Mesenchymal stem cell (in vitro differentiated cells and primary cell): Measurements from ENCODE around the gene AMMECR1.

Experiments
- DNase-seq: peaks from one replicate; pipeline ENCODE4 v3.0.0-alpha.2; 2013
- H2AFZ ChIP-seq: one replicate; pipeline ENCODE4 v1.6.1; 2013; ENCODE audit warnings: low read depth, mild to moderate bottlenecking, control low read depth, inconsistent platforms, low read length, moderate library complexity
- H2AK5ac ChIP-seq: 2 replicates; pipeline ENCODE4 v1.6.1; 2013; ENCODE audit warnings: low read length, moderate library complexity, mild to moderate bottlenecking, inconsistent platforms; ENCODE audit not compliant: severe bottlenecking
- H2BK120ac ChIP-seq: one replicate; pipeline ENCODE4 v1.6.1; 2013; ENCODE audit warnings: low read depth, mild to moderate bottlenecking, inconsistent platforms, low read length, moderate library complexity
- H2BK12ac ChIP-seq, 2 experiments: one replicate each; pipeline ENCODE4 v1.6.1; 2013; ENCODE audit warnings: inconsistent platforms in 2 of 2, low read length in 2 of 2, mild to moderate bottlenecking in 2 of 2, moderate library complexity in 2 of 2, control low read depth in 1 of 2
- H2BK15ac ChIP-seq: one replicate; pipeline ENCODE4 v1.6.1; 2013; ENCODE audit warnings: mild to moderate bottlenecking, low read depth, inconsistent platforms; ENCODE audit not compliant: poor library complexity, severe bottlenecking
- H2BK5ac ChIP-seq: 2 replicates; pipeline ENCODE4 v1.6.1; 2013; ENCODE audit warnings: low read depth, mild to moderate bottlenecking, low read length, control low read depth, inconsistent platforms; ENCODE audit not compliant: poor library complexity, severe bottlenecking
- H3K14ac ChIP-seq, 2 experiments: one replicate each; pipeline ENCODE4 v1.6.1; 2013; ENCODE audit warnings: inconsistent platforms in 2 of 2, low read length in 2 of 2, control low read depth in 1 of 2, mild to moderate bottlenecking in 1 of 2, moderate library complexity in 1 of 2
- H3K18ac ChIP-seq, 2 experiments: one replicate each; pipeline ENCODE4 v1.6.1; 2013; ENCODE audit warnings: inconsistent platforms in 2 of 2, low read length in 2 of 2, control low read depth in 1 of 2, low read depth in 1 of 2, mild to moderate bottlenecking in 1 of 2
- H3K23ac ChIP-seq, 2 experiments: one replicate each; pipeline ENCODE4 v1.6.1; 2013; ENCODE audit warnings: inconsistent platforms in 2 of 2, low read length in 2 of 2, mild to moderate bottlenecking in 2 of 2, moderate library complexity in 2 of 2, control low read depth in 1 of 2
- H3K27ac ChIP-seq: 2 replicates; pipeline ENCODE4 v1.5.1; 2013; ENCODE audit warnings: mild to moderate bottlenecking, moderate library complexity, low read length, control low read depth, inconsistent platforms; ENCODE audit not compliant: poor library complexity, severe bottlenecking
- H3K27me3 ChIP-seq, 2 experiments: 2 replicates each; pipeline versions ENCODE4 v1.6.1 to v1.7.0; 2013; ENCODE audit warnings: low read length in 2 of 2, mild to moderate bottlenecking in 2 of 2, moderate library complexity in 2 of 2, control low read depth in 1 of 2, inconsistent platforms in 1 of 2; ENCODE audit not compliant: control insufficient read depth in 1 of 2, insufficient read depth in 1 of 2
- H3K36me3 ChIP-seq, 2 experiments: 2 replicates each; pipeline versions ENCODE4 v1.6.1 to v1.7.0; 2013; ENCODE audit warnings: low read length in 2 of 2, control low read depth in 1 of 2, inconsistent platforms in 1 of 2, low read depth in 1 of 2, mild to moderate bottlenecking in 1 of 2; ENCODE audit not compliant: insufficient read depth in 2 of 2, control insufficient read depth in 1 of 2
- H3K4ac ChIP-seq, 2 experiments: one replicate each; pipeline ENCODE4 v1.6.1; 2013; ENCODE audit warnings: inconsistent platforms in 2 of 2, low read length in 2 of 2, mild to moderate bottlenecking in 2 of 2, moderate library complexity in 2 of 2, control low read depth in 1 of 2, low read depth in 1 of 2
- H3K4me1 ChIP-seq: 2 replicates; pipeline ENCODE4 v1.6.1; 2013; ENCODE audit warnings: low read depth, low read length, control low read depth; ENCODE audit not compliant: control insufficient read depth, insufficient read depth
- H3K4me2 ChIP-seq: 2 replicates; pipeline ENCODE4 v1.6.1; 2013; ENCODE audit warnings: low read length, mild to moderate bottlenecking, inconsistent platforms; ENCODE audit not compliant: poor library complexity, severe bottlenecking
- H3K4me3 ChIP-seq, 2 experiments: 2 replicates each; pipeline versions ENCODE4 v1.5.1 to v1.7.0; 2013; ENCODE audit warnings: low read length in 2 of 2, mild to moderate bottlenecking in 2 of 2, control low read depth in 1 of 2, low read depth in 1 of 2; ENCODE audit not compliant: insufficient read depth in 1 of 2
- H3K79me1 ChIP-seq: replicated peaks from 2 replicates; pipeline ENCODE4 v1.6.1; 2013; ENCODE audit warnings: mild to moderate bottlenecking, control low read depth, low read length, inconsistent platforms; ENCODE audit not compliant: poor library complexity, severe bottlenecking
- H3K9ac ChIP-seq: 2 replicates; pipeline ENCODE4 v1.7.0; 2013; ENCODE audit warnings: mild to moderate bottlenecking, low read length, moderate library complexity
- H3K9me3 ChIP-seq: 2 replicates; pipeline ENCODE4 v1.7.0; 2013; ENCODE audit warnings: mild to moderate bottlenecking, low read length; ENCODE audit not compliant: control insufficient read depth
- H4K8ac ChIP-seq: one replicate; pipeline ENCODE4 v1.6.1; 2013; ENCODE audit warnings: inconsistent platforms, mild to moderate bottlenecking, low read length, moderate library complexity
- H4K91ac ChIP-seq: one replicate; pipeline ENCODE4 v1.6.1; 2013; ENCODE audit warnings: mild to moderate bottlenecking, low read length, inconsistent platforms
- WGBS: methylation state at CpG from one replicate; pipeline ENCODE4 v1.1.7; 2013; ENCODE audit warnings: mixed read lengths; 5-methylcytosine and 5-hydroxymethylcytosine counted together

Gene AMMECR1

DNA sequence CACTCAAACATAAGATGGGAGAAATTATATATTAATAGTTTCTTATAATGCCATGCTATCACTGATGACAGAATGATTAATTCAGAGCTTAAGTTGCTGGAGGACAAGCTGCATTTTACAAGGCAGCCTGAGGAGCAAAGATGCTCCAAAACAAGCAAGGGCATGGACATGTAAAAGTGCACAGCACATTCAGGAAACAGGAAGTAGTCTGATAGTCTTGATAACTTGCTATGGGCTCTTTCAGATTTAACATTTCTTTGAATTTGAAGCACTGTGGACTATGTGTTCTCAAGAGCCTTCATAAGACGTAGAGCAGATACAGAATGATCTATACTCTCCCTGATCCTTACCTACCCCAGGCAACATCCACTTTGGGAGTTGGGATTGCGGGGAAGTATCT is 50.0 kb downstream of the AMMECR1 start:
- DNase-seq: no peak
- Histone ChIP-seq H3K14ac (no peak overlapping the region), H3K4me2 (no peak overlapping the region), H2AK5ac (no peak overlapping the region), H3K4ac (no peak overlapping the region), H4K91ac (no peak overlapping the region), H3K27me3 (peaks cover 0 to 6% of the 10 kb centered on the region in 2 experiments), H3K36me3 (no peaks in the 10 kb centered on the region), H3K4me3 (no peak overlapping the region), H3K9ac (no peak overlapping the region), H3K4me1 (no peaks in the 10 kb centered on the region), H2AFZ (no peak overlapping the region), H2BK15ac (no peak overlapping the region), H3K9me3 (no peaks in the 10 kb centered on the region), H4K8ac (peak overlapping the region; percentile 60), H3K79me1 (no peaks in the 10 kb centered on the region), H2BK12ac (no peak overlapping the region), H3K23ac (no peak overlapping the region), H3K18ac (peak overlapping the region in 1 of 2 experiments; percentile 11), H2BK5ac (no peak overlapping the region), H3K27ac (no peak overlapping the region), H2BK120ac (no peak overlapping the region)
- WGBS: no CpG with 5 or more reads among the region's 2 CpGs

GRCh38 chrX:110265661-110266060 is 52.2 kb downstream of the AMMECR1 start:
- Histone ChIP-seq H3K79me1 (no peaks in the 10 kb centered on the region), H3K27ac (no peak overlapping the region), H2AFZ (no peak overlapping the region), H3K4ac (no peak overlapping the region), H2BK12ac (no peak overlapping the region), H3K4me1 (no peaks in the 10 kb centered on the region), H3K9ac (no peak overlapping the region), H2BK5ac (no peak overlapping the region), H3K4me2 (no peak overlapping the region), H3K18ac (no peak overlapping the region), H2BK120ac (no peak overlapping the region), H3K27me3 (peaks cover 0 to 6% of the 10 kb centered on the region in 2 experiments), H3K23ac (no peak overlapping the region), H3K14ac (no peak overlapping the region), H3K4me3 (no peak overlapping the region), H2AK5ac (no peak overlapping the region), H2BK15ac (no peak overlapping the region), H3K9me3 (no peaks in the 10 kb centered on the region), H4K8ac (no peak overlapping the region), H3K36me3 (no peaks in the 10 kb centered on the region), H4K91ac (no peak overlapping the region)
- no peak for DNase-seq

DNA sequence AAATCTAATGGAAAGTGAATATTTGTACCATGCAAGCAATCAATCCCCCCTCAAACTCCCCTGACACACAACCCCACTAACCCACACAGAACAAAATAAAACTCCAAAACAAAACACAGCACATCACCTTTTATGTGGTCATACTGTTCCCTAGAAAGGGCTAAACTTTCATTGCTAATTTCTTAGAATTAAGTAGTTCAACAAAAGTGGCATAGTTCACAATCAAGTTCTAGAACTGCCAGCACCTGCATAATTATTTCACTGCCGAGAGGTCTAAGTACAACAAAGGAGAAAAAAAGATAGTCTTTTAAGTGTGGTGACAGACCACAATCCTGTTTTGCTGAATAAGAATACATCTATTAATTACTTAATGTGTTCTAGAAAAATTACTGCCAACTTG is 58.8 kb downstream of the AMMECR1 start:
- Histone ChIP-seq H2BK120ac (no peak overlapping the region), H2BK12ac (no peak overlapping the region), H3K4me2 (no peak overlapping the region), H3K9me3 (no peaks in the 10 kb centered on the region), H2BK15ac (no peak overlapping the region), H3K4ac (no peak overlapping the region), H3K79me1 (peaks cover 2% of the 10 kb centered on the region), H3K27ac (no peak overlapping the region), H2AFZ (no peak overlapping the region), H3K14ac (no peak overlapping the region), H4K8ac (no peak overlapping the region), H3K9ac (no peak overlapping the region), H2BK5ac (no peak overlapping the region), H3K23ac (no peak overlapping the region), H2AK5ac (no peak overlapping the region), H3K27me3 (peaks cover 0 to 4% of the 10 kb centered on the region in 2 experiments), H3K4me1 (no peaks in the 10 kb centered on the region), H3K18ac (no peak overlapping the region), H3K36me3 (no peaks in the 10 kb centered on the region), H4K91ac (no peak overlapping the region), H3K4me3 (no peak overlapping the region)
- no CpG with 5 or more reads among the region's 1 CpG for WGBS
- DNase-seq: no peak

DNA sequence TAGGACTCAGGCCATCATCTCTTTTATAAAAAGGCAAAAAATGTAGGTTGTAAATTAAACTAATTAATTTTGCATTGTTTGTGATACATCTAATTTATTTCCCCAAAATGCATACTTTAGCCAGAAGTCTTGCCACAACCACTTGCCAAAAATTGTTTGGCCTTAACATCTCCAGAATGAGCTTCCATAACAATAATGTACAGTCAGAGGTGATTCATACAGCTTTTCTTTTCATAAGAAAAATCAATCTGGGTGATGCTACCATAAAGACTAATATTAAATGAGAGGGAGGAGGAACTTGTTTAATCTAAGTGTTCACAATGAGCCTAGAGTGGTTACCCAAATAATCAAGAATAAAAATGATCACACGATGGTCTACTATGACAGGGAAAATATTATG is 59.3 kb downstream of the AMMECR1 start:
- no CpG with 5 or more reads among the region's 1 CpG for WGBS
- Histone ChIP-seq H3K9ac (no peak overlapping the region), H3K27me3 (peaks cover 0 to 4% of the 10 kb centered on the region in 2 experiments), H3K4me2 (no peak overlapping the region), H2AK5ac (no peak overlapping the region), H3K79me1 (peaks cover 2% of the 10 kb centered on the region), H4K91ac (no peak overlapping the region), H3K4me1 (no peaks in the 10 kb centered on the region), H2BK15ac (no peak overlapping the region), H3K18ac (no peak overlapping the region), H2BK120ac (no peak overlapping the region), H3K36me3 (no peaks in the 10 kb centered on the region), H4K8ac (no peak overlapping the region), H3K27ac (no peak overlapping the region), H2AFZ (no peak overlapping the region), H2BK12ac (no peak overlapping the region), H2BK5ac (no peak overlapping the region), H3K23ac (no peak overlapping the region), H3K14ac (no peak overlapping the region), H3K4ac (no peak overlapping the region), H3K9me3 (no peaks in the 10 kb centered on the region), H3K4me3 (no peak overlapping the region)
- no peak for DNase-seq
